GF-D8 (cell line): Measurements from ENCODE around the gene SLC17A5.
"Not testable (repeated sequence)": the region's sequence is repeated elsewhere in the genome, so short reads cannot be mapped to it uniquely, and the experiment has no call there.

ENCODE experiments used
- DNase-seq: peaks from one replicate; lab custom pipeline; 2025; lab: John Stamatoyannopoulos, UW

Gene SLC17A5

GRCh38 chr6:73566486-73566871 lies 87.3 kb downstream of the SLC17A5 start:
- DNase-seq, result not testable (repeated sequence)

DNA sequence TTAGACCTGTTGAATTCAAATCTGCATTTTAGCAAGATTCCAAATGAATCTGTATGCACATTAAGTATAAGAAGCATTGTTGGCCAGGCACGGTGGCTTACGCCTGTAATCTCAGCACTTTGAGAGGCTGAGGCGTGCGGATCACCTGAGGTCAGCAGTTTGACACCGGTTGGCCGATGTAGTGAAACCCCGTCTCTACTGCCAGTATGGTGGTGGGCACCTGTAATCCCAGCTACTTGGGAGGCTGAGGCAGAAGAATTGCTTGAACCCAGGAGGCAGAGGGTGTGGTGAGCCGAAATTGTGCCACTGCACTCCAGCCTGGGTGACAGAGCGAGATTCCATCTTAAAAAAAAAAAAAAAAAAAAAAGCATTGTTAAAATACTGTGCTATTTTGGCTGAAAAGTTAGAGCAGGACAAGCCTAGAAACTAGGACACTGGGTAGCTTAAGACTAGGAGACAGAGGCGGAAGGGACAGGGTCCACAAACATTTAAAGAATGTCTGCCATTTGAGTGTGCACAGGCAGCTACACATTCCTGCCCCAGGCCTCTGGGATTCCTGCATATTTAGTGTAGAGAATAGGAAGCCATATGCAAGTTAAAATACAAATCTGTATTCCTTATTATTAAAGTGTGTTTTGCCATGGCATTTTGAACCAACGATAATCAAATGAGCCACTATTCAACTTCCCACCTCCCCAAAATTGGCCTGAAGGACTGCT lies 87.9 kb downstream of the SLC17A5 start:
- no peak for DNase-seq

GRCh38 chr6:73564578-73565345 lies 89.0 kb downstream of the SLC17A5 start:
- DNase-seq, result no peak

DNA sequence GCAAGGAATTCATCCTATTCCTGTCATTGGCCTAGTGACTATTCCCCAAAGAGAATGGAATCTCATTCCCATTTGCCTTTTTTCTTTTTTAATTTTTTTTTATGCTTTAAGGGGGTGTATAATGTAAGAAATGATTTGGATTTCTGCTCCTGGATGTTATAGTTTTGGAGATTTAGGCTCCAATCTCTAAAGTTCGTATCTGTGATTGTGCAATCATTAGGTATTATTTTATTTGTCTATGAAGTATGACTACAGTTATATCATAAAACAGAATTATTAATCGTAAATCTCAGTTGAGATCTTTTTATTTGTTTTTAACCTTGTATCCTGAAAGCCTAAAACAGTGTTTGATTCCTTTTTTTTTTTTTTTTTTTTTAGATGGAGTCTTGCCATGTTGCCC lies 91.2 kb downstream of the SLC17A5 start:
- no peak for DNase-seq

- DNase-seq, result no peak
Observed at GRCh38 chr6:73560853-73561407, 92.9 kb downstream of the SLC17A5 start.

DNA sequence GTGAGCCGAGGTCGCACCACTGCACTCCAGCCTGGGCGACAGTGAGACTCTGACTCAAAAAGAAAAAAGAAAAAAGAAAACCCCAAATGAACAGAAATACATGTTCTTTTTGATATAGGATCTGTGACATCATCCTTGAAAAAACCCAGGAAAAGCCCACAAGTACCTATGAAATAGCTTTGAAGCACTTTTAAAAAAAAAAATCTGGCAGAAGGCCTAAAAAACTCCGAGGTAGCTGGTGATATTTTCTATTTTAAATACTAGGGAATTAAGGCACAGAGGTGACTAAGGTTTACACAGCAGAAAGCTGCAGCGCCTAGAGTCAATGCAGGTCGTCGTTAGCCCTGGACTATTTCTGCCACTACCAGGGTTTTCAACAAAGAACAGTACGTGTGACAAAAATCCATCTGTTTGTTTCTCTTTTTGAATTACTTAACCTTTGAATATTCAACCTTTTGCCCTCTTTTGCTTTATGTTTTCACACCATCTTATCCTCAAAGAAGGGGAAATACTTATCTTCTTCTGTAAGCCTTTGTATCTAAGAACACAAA lies 93.5 kb downstream of the SLC17A5 start:
- DNase-seq, result no peak

- DNase-seq, result not testable (repeated sequence)
Observed at GRCh38 chr6:73559399-73559794, 94.4 kb downstream of the SLC17A5 start.

- DNase-seq, result no peak
Observed at GRCh38 chr6:73558624-73559398, 95.0 kb downstream of the SLC17A5 start.

GRCh38 chr6:73556836-73557235 lies 97.0 kb downstream of the SLC17A5 start:
- no peak for DNase-seq

- not testable (repeated sequence) for DNase-seq
Observed at GRCh38 chr6:73555380-73555949, 98.3 kb downstream of the SLC17A5 start.

GRCh38 chr6:73551115-73551514 lies 102.7 kb downstream of the SLC17A5 start:
- not testable (repeated sequence) for DNase-seq

GRCh38 chr6:73548458-73549446 lies 105.0 kb downstream of the SLC17A5 start:
- DNase-seq, result no peak

DNA sequence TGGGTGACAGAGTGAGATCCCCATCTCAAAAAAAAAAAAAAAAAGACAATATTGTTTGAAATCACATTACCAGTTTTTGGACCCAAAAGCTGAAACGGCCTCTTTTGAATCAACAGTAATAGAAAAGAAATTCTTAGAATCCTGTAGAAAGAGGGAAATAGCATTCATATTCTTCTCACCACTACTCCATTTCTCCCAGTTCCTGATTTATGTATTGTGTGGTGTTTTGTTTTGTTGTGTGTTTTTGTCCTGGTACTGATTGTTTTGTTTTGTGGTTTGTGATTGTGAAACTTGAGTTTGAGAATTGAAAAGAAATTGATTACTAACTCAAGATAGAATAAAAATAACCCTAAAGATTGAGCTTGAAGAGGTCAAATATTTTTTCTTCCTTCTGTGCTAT lies 106.8 kb downstream of the SLC17A5 start:
- DNase-seq, result no peak
